Thyroid gland (tissue), 4 donors: ENCODE results near the gene CXXC1. TPM values are rescaled to one million over a fixed set of nuclear protein-coding genes. Genes with fewer than 3 reads are reported as not detected.
"Not testable (repeated sequence)": the region's sequence is repeated elsewhere in the genome, so short reads cannot be mapped to it uniquely, and the experiment has no call there.

Experiments
- DNase-seq, 2 donors: peaks; one replicate each; pipeline ENCODE4 v3.0.0-alpha.2; 2019
- H3K27ac ChIP-seq, 3 donors: fragments of 200-600 bp; sonication (generic); 1 replicate in 2 of 3; 2 replicates in 1 of 3; pipeline ENCODE4 v1.5.1; 2016 to 2019; ENCODE audit warnings: mild to moderate bottlenecking in 1 of 3, moderate library complexity in 1 of 3
- H3K27me3 ChIP-seq: fragments of 200-600 bp; sonication (generic); one replicate; pipeline ENCODE4 v1.5.1; 2019
- H3K36me3 ChIP-seq, 2 donors: fragments of 200-600 bp; sonication (generic); one replicate each; pipeline ENCODE4 v1.5.1; 2016 to 2019
- H3K4me1 ChIP-seq, 2 donors: fragments of 200-600 bp; sonication (generic); one replicate each; pipeline ENCODE4 v1.5.1; 2017 to 2019
- H3K4me3 ChIP-seq, 3 donors: fragments of 200-600 bp; sonication (generic); replicated peaks in 1 of 3; 1 replicate in 2 of 3; 2 replicates in 1 of 3; pipeline ENCODE4 v1.5.1; 2016; ENCODE audit warnings: mild to moderate bottlenecking in 1 of 3
- H3K9me3 ChIP-seq: fragments of 200-600 bp; sonication (generic); one replicate; pipeline ENCODE4 v1.5.1; 2017
- POLR2A ChIP-seq, 2 donors: fragments of 450-650 bp; IDR thresholded peaks; one replicate each; pipeline ENCODE4 v1.6.1; 2017; ENCODE audit warnings: antibody characterized with exemption in 2 of 2, mild to moderate bottlenecking in 2 of 2, moderate library complexity in 1 of 2
- WGBS, 2 donors: methylation state at CpG; one replicate each; pipeline ENCODE4 v1.1.5; 2017; 5-methylcytosine and 5-hydroxymethylcytosine counted together
- intact Hi-C: fragments of 100-400 bp; cut with DNase I; formaldehyde crosslinking; loops from one replicate; pipeline ENCODE4 v1.15.1; 2023
- small RNA-seq: library from RNA; depleted of rRNA; stranded (forward); fragments of <200 nt; gene quantifications from one replicate; pipeline ENCODE3, GENCODE V24; 2016
- total RNA-seq, 4 donors: library from RNA; depleted of rRNA; stranded (reverse); fragments of >200 nt; gene quantifications; one replicate each; pipeline ENCODE4 v1.2.3, GENCODE V29; 2016
- TF ChIP-seq, protein P1 (sequence below), 6 experiments: fragments of 200-600 bp in 3 of 6; fragments of 450-650 bp in 3 of 6; sonication (generic) in 3 of 6; IDR thresholded peaks; one replicate each; pipeline ENCODE4 v1.5.1; 2016 to 2019; ENCODE audit warnings: antibody characterized with exemption in 6 of 6, mild to moderate bottlenecking in 2 of 6, inconsistent platforms in 1 of 6, moderate library complexity in 1 of 6

Gene CXXC1
- total RNA-seq, 4 donors from 2014 or later: 39.7 to 125 (median 62.7) TPM

DNA sequence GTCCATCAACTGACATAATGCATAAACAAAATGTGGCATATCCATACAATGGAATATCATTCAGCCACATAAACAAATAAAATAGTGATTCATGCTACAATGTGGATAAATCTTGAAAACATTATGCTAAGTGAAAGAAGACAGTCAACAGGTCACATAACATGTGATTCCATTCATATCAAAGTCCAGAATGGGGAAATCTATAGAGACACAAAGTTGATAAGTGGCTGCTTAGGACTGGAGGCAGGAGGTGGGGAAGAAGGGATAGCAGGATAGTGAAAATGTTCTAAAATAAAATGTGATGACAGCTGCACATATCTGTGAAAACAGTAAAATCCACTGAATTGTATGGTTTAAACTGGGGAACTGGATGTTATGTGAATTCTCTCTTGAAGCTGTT lies 39.9 kb downstream of the CXXC1 start:
- Histone ChIP-seq H3K4me1 (no peaks in the 10 kb centered on the region), H3K9me3 (no peaks in the 10 kb centered on the region), H3K4me3 (no peak overlapping the region), H3K27me3 (no peaks in the 10 kb centered on the region), H3K36me3 (no peaks in the 10 kb centered on the region), H3K27ac (no peak overlapping the region)
- intact Hi-C loops: no loop called here
- DNase-seq: no peak
- no peak for TF ChIP-seq POLR2A (IDR thresholded peaks at IDR 0.05)
- TF ChIP-seq, protein P1, sequence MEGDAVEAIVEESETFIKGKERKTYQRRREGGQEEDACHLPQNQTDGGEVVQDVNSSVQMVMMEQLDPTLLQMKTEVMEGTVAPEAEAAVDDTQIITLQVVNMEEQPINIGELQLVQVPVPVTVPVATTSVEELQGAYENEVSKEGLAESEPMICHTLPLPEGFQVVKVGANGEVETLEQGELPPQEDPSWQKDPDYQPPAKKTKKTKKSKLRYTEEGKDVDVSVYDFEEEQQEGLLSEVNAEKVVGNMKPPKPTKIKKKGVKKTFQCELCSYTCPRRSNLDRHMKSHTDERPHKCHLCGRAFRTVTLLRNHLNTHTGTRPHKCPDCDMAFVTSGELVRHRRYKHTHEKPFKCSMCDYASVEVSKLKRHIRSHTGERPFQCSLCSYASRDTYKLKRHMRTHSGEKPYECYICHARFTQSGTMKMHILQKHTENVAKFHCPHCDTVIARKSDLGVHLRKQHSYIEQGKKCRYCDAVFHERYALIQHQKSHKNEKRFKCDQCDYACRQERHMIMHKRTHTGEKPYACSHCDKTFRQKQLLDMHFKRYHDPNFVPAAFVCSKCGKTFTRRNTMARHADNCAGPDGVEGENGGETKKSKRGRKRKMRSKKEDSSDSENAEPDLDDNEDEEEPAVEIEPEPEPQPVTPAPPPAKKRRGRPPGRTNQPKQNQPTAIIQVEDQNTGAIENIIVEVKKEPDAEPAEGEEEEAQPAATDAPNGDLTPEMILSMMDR (IDR thresholded peaks at IDR 0.05): no peak

DNA sequence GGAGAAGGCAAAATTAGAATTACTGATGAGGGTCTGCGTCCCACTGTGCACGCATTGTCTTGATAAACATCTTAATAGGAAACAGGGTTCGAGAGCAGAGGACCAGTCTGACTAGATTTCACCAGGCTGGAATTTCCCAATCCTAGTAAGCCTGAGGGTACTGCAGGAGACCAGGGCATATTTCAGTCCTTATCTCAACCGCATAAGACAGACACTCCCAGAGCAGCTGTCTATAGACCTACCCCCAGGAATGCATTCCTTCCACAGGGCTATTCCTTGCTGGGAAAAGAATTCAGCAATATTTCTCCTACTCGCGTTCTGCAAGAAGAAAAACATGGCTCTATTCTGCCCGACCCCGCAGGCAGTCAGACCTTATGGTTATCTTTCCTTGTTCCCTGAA lies 45.7 kb downstream of the CXXC1 start:
- H3K4me1 ChIP-seq, H3K4me3 ChIP-seq, intact Hi-C loops, H3K27me3 ChIP-seq, H3K9me3 ChIP-seq, DNase-seq, H3K27ac ChIP-seq, H3K36me3 ChIP-seq: not testable (repeated sequence)
- 77% methylated on average over 8 of the region's 8 CpGs for WGBS, 2 donors

- DNase-seq: no peak
These were observed 47.4 kb downstream of the CXXC1 start for GRCh38 chr18:50240080-50240563.

DNA sequence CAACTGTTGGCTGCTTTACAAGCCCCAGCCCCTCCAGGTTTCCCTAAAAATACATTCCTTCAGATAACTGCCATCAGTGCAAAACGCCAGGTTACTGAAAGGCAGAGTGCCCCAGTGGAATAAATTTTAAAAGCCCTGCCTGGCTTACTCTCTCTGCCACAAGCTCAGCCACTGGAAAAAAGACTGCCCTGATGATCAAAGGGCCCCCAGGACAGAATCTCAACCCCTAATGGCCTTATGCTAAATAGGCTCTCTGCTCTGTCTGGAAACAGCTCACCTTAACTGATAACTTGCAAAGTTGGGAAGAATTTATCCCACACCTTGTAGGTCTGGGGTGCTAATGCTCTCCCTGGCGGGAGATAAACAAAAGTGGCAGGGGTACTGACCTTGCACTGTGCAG lies 55.1 kb downstream of the CXXC1 start:
- no peaks in the 10 kb centered on the region for H3K4me1 ChIP-seq
- no peaks in the 10 kb centered on the region for H3K36me3 ChIP-seq
- TF ChIP-seq POLR2A (IDR thresholded peaks at IDR 0.05): no peak
- TF ChIP-seq, protein P1 (IDR thresholded peaks at IDR 0.05): no peak
- 58 to 69% methylated on average over 2 of the region's 2 CpGs for WGBS, 2 donors
- H3K27ac ChIP-seq: no peak overlapping the region
- H3K9me3 ChIP-seq: no peaks in the 10 kb centered on the region
- intact Hi-C loops: no loop called here
- H3K27me3 ChIP-seq: no peaks in the 10 kb centered on the region
- DNase-seq: no peak
- H3K4me3 ChIP-seq: no peak overlapping the region

More at GRCh38 chr18:50240080-50240563, 47.4 kb downstream of the CXXC1 start:
- intact Hi-C loops: no loop called here
- H3K4me3 ChIP-seq: no peak overlapping the region
- WGBS, 2 donors: 94 to 100% methylated on average over 3 of the region's 3 CpGs
- TF ChIP-seq, protein P1 (IDR thresholded peaks at IDR 0.05): no peak
- no peak for TF ChIP-seq POLR2A (IDR thresholded peaks at IDR 0.05)
- no peak overlapping the region for H3K27ac ChIP-seq
- H3K9me3 ChIP-seq: no peaks in the 10 kb centered on the region
- H3K27me3 ChIP-seq: no peaks in the 10 kb centered on the region
- H3K4me1 ChIP-seq: no peaks in the 10 kb centered on the region
- no peaks in the 10 kb centered on the region for H3K36me3 ChIP-seq

Small RNA genes lying within 50 kb of the gene (small RNA-seq; reads per million reads assigned to genes)
- 0.28 reads per million for gene RNA5SP458

Other genes starting within 250 kb of the CXXC1 start
- gene MYO5B, start 92.5 kb downstream of the CXXC1 start, total RNA-seq: 100 to 1,000 TPM in 2 of 4 donors, 10 to 100 TPM in 2; 58.2 to 102 (median 89.9) TPM
- 1 to 10 TPM in 3 of 4 donors, not detected in 1; 1.2 to 2.7 (median 1.5) TPM for gene CFAP53, start 21.2 kb downstream of the CXXC1 start, total RNA-seq
- gene MBD1, start 6.2 kb downstream of the CXXC1 start, total RNA-seq: 10 to 100 TPM; 62.6 to 98.8 (median 90.6) TPM
- gene SKA1, start 87.4 kb upstream of the CXXC1 start, total RNA-seq: under 1 TPM in 1 of 4 donors, not detected in 3; 0.45 TPM